8988T (cell line): ENCODE results near the gene ERMN.
"Not testable (repeated sequence)": the region's sequence is repeated elsewhere in the genome, so short reads cannot be mapped to it uniquely, and the experiment has no call there.

Experiments used
- DNase-seq: peaks from one replicate; pipeline ENCODE4 v3.0.0; 2011

Gene ERMN, protein sequence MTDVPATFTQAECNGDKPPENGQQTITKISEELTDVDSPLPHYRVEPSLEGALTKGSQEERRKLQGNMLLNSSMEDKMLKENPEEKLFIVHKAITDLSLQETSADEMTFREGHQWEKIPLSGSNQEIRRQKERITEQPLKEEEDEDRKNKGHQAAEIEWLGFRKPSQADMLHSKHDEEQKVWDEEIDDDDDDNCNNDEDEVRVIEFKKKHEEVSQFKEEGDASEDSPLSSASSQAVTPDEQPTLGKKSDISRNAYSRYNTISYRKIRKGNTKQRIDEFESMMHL

DNA sequence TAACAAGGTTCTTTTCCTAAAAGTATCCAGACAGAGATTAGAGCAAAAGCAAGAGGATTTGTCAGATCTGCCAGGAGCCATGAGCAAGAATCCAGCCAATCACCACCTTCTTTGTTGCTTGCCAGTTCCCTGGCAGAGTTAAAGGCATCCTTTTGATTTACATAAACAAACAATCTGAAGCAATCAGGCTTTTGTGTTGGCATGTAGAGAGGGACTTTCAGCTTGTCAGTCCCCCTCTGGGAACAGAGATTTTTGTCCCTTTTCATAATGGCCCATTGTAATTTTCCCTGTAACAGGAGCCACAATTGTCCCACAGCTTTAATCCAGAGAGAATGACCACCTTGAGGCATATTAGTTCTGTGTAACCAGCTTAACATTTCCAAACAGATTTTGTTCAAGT is at the start of gene ERMN:
Gene ERMN (minus strand): TSS at position 39 of the 400 bp plus-strand sequence. CDS start 182 bp downstream, outside the sequence.
- no peak for DNase-seq

DNA sequence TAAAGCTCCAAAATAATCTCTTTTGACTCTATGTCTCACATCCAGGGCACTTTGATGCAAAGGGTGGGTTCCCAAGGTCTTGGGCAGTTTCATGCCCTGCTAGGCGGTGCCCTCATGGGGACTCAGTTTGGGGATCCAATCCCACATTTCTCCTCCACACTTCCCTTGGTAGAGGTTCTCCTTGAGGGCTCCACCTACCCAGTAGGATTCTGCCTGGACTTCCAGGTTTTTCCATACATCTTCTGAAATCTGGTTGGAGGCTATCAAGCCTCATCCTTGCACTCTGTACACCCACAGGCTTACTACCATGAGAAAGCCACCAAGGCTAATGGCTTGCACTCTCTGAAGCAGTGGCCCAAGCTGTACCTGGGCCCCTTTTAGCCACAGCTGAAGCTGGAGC is 49.8 kb upstream of the ERMN start:
- DNase-seq = no peak

DNA sequence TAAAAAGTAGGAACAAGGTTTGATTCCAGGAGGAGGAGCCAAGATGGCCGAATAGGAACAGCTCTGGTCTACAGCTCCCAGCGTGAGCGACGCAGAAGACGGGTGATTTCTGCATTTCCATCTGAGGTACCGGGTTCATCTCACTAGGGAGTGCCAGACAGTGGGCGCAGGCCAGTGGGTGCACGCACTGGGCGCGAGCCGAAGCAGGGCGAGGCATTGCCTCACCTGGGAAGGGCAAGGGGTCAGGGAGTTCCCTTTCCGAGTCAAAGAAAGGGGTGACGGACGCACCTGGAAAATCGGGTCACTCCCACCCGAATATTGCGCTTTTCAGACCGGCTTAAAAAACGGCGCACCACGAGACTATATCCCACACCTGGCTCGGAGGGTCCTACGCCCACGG is 42.9 kb upstream of the ERMN start:
- not testable (repeated sequence) for DNase-seq

DNA sequence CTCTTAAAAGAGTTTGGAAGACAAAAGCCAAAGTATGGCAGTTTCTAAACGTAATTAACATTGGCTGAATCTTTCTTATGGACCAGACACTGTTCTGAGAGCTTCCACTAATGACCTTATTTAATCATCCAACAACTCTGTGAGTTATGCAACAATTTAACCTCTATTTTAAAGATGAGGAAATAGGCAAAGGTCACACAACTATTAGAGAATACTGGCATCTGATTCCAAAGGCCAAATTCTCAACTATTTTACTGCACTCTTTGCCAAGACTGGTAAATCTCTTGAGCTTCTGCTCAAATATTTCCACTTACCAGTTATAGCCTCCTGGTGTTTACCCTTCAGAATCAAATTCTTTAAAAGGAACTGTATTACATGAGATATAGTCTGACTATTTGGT is 42.1 kb upstream of the ERMN start:
- DNase-seq = no peak

DNA sequence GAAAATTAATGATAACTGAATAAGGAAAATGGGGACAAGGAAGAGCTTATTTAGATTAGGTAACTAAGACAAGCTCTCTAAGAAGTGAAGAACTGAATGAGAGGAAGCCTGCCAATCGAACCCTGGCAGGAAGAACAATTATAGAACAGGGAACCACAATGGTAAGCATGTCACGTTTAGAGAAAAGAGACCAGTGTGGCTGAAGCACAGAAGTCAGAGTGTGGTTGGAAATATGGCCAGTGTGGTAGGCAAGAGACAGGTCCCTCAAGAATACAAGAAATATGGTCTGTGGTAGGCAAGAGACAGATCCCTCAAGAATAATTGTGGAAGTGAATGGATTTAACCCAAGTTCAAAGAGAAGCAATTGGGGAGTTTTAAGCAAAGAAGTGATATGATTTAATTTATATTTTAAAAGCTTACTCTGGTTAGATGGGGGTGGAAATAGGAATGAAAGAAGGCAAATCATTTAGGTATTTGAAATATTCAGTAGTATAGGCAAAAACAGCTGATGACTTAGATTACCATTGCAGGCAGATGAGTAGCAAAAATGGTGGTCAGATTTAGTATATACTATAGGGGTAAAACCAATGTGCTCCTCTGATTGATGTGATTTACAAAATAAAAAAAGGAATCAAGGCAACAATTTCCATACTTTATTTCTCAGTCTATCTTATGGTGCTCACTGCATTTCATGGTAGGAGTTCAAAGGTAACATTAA is 38.8 kb upstream of the ERMN start:
- DNase-seq = no peak

DNA sequence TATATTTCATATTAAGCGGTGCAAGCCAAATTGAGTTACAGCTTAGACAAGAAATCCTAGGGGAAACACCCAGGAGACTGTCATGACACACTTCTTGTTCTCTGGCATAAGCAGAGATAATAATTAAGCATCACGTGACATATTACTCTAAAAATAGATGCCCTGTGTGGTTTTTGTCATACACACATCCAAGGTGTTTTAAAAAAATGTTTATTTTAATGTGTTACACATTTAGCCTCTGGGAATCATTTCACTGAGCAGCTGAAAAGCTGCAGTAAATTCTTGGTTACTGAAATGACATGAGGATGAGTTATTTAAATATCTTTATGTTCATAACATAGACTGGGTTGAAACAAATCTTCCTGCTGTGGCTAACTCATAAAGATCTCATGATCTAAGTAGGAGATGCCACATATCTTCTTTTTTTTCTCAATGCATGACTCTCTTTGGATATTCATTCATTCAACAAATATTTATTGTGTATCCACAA is 38.0 kb upstream of the ERMN start:
- no peak for DNase-seq

DNA sequence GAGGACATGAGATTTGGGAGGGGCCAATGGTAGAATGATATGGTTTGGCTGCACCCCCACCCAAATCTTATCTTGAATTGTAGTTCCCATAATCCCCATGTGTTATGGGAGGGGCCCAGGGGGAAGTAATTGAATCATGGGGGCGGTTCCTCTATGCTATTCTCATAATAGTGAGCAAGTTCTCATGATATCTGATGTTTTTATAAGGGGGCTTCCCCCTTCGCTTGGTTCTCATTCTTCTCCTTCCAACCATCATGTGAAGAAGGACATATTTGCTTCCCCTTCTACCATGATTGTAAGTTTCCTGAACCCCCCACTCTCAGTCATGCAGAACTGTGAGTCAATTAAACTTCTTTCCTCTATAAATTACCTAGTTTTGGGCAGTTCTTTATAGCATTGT is 37.0 kb upstream of the ERMN start:
- no peak for DNase-seq

DNA sequence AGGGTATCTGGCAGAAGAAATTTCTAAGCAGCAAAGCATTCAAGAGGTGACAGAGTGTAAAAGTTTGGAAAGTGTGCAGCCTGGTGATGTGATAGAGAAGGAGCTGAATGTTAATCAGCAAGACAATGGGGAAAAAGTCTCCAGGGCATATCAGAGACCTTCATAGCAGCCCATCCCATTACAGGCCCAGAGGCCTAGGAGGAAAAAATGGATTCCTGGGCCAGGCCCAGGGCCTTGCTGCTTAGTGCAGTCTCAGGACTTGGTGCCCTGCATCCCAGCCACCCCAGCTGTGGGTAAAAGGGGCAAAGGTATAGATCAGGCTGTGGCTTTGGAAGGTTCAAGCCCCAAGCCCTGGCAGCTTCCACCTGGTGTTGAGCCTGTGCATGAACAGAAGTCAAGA is 35.9 kb upstream of the ERMN start:
- DNase-seq = no peak

DNA sequence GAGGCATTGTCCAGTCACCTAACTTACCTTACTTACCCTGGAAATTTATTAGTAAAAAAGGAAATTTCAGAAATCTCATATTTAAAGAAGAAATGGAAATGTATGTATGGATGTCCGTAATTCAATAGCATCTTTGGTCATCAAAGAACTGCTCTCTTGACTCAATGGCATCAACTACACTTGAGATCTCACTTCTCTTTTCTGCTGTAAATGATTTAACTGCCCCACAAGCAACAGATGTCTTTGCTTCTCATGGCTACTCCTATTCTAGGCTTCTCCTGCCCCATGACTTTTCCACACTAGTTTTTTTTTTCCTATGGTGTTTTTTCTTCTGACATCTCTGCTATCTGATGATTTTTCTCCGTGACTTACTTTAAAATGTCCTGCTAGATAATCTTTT is 34.0 kb upstream of the ERMN start:
- no peak for DNase-seq

DNA sequence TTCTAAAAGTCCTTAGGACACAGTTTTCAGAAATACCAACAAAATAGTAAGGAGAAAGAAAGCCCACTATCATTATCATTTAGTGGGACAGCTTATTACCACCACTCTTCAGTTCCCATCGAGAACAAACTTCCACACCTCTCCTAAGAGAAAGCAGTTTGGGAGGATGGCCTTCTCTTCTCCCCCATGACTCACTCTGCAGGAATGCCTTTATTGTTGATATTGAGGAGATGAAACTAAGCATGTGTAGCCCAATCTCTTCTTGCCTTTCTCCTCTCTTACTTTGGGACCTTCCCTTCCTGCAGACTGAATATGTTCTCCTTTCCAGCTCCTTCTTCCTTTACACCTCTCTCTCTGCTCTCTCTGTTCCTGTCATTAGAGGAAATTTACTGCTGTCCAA is 30.0 kb upstream of the ERMN start:
- no peak for DNase-seq

DNA sequence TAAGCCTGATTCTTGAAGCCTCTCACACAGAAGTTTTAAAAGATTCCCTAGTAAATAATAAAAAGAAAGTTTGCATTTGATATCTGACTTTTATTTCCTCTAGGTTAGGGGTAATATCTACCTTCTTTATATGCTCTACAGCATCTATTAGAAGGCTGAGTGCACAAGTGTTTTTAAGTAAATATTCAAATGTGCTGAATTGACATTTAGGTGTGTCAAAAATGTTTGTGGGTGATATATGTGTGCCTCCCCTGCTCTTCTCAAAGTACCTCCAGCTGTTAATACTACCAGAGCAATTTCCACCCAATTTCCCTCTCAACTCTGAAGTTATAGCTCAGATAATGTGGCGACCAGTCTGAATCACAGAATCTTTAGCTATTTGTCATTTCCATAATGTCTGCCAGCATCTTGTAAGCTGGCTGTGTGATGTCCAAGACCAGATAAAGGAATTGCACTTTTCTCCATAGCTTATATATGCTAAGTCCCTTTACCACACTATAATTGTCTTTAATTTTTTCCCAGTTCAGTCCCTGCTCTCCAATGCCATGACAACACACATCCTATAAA is 24.4 kb upstream of the ERMN start:
- no peak for DNase-seq

DNA sequence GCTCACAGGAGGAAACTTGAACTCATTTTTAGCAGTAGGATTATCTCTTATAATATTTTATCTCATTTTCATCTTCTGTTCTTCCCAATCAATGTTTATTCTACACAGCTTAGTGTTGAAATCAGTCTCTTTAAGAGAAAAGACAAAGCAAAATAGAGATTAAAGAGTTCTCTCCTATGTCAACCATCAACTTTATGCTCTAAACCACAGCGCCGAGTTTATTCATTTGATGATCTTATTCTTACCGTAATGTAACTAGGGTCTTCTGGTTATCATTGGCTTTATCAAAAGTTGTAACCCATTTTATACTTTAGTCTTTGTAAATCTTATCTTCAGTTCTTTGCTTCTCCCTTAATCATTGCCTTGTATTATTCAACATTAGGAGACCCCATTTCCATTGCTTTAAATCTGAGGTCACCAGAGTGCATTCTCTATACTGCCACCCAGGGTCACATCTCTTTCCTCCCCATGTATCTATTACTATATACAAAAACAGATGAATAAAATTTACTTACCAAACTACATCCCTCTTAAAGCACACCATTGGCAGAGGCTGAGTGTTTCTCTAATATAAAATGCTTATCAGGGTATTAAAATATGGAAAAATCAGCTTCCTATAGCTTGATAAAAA is 22.8 kb upstream of the ERMN start:
- no peak for DNase-seq

DNA sequence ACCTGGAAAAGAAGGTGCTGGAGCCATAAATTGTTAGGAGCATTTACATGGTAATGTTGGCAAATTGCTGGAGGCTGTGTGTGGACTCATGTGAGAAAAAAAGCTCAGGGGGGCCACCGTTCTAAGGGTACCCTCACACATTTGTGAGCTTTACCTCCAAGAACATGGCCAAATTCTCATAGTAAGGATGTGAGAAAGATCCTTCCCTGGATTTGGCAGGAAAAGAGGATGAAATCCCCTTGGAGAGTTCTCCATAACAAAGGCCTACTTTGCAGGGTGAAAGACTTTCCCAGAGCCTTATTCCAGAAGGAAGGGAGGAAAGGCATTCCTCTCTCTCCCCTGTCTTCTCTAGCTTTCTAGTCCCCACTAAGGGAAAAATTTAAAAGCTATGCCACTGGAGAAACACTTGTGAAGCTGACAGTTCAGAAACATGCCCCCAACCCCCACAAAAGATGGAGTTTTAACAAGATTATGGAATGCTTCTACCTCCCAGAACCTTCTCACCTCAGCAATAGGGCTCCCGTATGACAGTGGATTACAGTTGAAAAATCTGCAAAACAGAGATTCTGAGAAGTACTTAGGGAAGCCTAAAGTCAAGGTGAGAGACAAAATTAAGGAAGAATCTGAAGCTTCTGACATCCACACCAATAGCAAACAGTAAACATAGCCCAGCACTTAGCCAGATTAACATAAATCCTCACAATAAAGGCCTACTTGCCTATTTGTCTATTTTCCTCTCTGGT is 20.2 kb upstream of the ERMN start:
- DNase-seq = no peak

DNA sequence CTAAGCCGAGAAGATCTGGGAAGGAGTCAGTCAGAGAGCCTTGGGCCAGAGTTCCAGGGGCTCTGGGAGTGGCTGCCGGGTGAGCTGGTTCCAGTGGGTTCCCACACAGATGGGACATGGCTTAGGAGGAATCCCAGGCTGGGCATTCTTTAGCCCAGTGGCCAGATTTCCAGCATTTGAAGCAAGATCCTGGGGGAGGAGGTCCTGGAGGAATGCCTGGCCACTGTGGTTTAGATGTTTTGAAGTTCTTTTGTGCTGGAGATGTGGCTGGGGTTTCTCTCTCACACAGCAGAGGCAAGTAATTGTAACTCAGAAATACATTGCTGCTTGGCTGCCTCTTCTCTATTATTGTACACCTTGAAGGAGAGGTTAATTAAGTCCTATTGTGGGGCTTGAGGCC is 15.8 kb upstream of the ERMN start:
- DNase-seq = not testable (repeated sequence)

DNA sequence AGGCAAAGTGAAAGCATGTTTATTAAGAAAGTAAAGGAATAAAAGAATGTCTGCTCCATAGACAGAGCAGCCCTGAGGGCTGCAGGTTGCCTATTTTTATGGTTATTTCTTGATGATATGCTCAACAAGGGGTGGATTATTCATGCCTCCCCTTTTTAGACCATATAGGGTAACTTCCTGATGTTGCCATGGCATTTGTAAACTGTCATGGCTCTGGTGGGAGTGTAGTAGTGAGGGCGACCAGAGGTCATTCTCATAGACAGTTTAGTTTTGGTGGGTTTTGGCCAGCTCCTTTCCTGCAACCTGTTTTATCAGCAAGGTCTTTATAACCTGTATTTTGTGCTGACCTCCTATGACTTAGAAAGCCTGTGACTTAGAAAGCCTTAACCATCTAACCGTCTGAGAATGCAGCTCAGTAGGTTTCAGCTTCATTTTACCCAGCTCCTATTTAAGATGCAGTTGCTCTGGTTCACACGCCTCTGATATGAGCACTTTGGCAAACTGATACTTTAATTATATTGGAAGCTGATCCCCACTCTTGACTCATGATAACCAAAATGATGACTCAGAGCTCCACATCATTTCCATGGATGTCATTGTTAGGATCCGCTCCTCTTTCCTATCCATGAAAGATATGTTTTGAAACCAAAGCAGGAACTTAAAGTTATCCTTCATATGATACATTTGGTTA is 14.5 kb upstream of the ERMN start:
- DNase-seq = no peak

DNA sequence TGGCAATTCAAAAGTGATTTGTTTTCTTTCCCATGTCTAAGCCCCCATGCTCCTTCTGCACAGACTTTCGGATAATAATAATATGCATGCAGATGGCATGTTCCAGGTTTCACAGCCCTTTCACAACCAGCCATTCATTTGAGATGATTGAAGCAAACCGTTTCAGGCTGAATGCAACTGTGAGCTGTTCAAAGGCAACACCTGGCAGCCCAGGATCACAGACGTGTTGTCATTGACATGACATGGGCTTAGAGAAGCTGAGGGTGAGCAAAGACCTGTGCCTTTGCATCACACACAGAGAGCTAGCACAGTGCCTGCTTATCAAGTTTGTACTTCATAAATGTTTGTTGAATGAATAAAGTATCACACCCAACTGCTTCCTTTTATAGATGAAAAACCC is 12.4 kb upstream of the ERMN start:
- no peak for DNase-seq

DNA sequence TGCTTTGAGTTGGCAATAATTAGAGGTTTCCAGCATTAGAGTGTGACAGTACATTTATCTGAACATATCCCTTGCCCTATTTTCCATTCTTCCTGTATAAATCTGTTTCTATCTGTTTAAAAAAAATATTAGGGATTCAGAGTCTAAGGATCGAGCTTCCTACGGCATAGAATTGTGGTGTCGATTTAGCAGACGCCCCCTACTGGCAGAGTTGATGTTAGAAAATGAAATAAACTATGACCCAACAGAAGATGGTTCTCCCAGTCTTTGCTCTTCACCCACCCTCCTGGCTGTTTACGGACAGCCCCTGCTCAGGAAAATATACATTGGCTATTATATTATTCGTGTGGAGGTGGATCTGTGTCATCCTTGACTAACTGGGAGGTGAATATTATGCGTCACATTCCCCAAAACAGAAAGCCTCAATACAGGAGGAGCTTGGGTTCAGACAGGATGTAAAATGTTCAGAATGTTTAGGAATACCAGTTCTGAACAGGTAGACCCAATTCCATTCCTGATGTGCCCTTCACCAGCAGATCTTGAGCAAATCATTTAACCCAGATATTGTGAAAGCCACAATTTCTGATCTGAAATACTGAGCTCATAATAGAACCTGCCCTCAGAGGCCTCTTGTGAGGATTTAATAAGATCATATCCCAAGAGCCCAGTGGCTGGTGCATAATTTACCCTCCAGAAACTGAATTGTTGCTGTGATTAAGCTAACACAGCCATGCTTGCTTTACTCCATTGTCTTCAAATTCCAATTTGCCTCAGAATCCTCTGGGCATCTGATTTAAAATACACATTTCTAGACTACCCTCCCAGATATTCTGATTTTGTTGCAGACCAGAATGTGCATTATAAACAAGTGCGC is 10.8 kb upstream of the ERMN start:
- DNase-seq = no peak

DNA sequence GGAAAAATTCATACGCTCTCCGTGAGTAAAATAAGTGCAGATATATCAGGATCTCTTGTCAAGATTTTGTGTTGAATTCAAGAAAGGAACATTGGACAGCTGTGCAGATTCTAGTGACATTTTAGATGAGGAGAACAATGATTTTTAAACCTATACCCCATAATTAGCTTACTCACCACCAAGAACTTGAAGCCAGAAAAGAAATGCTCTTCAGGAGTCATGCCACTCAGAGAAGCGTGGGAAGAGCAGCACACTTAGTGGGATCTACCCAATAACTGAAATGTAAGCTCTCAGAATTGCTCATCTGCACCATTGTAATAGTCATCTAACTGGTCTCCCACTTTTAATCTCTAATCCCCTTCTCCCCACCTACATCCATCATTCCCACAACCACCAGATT is 9.2 kb upstream of the ERMN start:
- no peak for DNase-seq

DNA sequence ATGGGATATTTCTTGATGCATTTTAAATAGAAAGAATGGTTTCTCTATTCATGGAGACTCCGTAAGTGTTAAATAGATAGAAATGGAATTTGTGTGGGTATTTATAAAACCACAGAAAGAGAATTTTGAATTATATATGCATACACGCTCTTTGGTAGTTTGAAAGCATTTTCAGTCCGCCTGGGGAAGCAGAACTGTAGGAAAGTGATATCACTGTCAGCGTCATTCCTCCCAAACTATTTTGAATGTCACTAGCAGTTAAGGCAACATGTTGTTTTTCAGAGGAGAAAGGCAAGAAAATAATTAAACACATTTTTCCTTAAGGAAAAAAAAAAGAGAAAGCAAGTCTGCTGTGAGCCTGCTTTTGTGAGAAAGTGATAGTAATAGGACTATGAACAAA is 8.7 kb upstream of the ERMN start:
- no peak for DNase-seq

DNA sequence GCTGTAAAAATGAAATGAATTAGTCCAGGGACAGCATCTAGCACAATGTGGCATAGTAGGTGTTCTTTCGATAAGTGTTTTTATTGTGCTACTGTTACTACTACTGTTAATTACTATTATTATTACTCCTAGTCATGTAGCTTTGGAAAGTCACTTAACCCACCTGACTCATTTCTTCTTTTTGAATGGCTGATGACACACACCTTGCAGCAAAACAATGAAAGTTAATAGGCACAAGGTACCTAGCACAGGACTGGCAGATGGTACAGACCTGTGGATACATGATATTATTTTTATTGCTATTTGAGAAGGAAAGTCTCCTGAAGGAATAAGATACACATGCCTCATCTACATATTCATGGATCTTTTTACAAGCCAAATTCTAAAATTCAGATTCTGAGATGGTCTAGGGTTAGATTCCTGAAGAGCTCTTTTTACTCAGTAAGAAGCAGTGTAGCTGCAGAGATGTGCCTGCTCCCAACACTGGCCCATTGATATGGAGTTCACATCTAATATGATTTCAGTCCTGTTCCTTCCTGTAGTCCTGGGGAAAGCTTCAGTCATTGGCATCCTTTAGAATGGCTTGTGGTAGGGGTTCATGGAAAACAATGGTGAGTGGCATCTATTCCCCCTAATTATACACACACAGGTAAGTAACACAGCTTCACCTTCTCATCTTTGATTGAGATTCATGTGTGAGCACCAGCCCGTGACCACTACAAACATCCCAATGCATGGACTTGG is 7.9 kb upstream of the ERMN start:
- DNase-seq = no peak

DNA sequence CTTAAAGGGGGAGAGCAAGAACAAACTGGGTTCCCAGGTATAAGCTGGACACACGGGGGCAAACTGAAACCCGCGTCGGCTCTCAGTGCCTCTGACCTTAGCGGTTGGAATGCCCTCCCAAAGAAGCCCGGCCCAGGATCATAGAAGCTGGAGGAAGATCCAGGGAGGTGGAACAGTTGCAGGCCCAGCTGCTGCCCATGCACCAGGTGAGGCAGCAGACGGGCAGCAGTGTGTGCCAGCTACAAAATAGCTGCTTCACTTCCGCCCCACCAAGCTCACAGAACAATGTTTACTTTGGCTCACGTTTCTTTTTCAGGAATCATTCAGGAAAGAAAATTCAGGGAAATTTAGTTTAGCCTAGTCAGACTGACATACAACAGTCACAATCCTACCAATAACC is 3.9 kb upstream of the ERMN start:
- DNase-seq = no peak
